AG04449 (cell line): Measurements from ENCODE around the gene WFIKKN1.

Experiments
- CTCF ChIA-PET: fragments of 350-600 bp; formaldehyde crosslinking; extraction: SDS; loops from one replicate; lab custom pipeline; 2021; ENCODE audit warnings: antibody characterized with exemption; lab: Yijun Ruan, JAX
- POLR2A ChIA-PET: fragments of 400-600, 350-600 bp; formaldehyde crosslinking; extraction: SDS; loops from one replicate; lab custom pipeline; 2020; ENCODE audit warnings: antibody characterized with exemption, inconsistent platforms; lab: Yijun Ruan, JAX
- DNase-seq: peaks from one replicate; pipeline ENCODE4 v3.0.0-alpha.2; 2010; ENCODE audit warnings: low read depth, low spot score
- H3K4me3 ChIP-seq: 2 replicates; pipeline ENCODE4 v1.5.1; 2011; ENCODE audit warnings: low read depth, mild to moderate bottlenecking, control low read depth, low read length
- CTCF ChIP-seq: IDR thresholded peaks from one replicate; pipeline ENCODE4 v1.5.1; 2011; ENCODE audit warnings: mild to moderate bottlenecking, moderate library complexity, low read length, control low read depth, inconsistent platforms; ENCODE audit not compliant: insufficient read depth; ENCODE audit errors: missing control alignments

Gene WFIKKN1

GRCh38 chr16:674968-675883 is 44.4 kb downstream of the WFIKKN1 start, which contains the start of gene RHBDL1:
RHBDL1 (plus strand) TSS chr16:675671; CDS start chr16:675791, 120 bp downstream.
- H3K4me3 ChIP-seq = peak within 1 kb of the TSS; percentile 45
- CTCF ChIA-PET = interaction anchor here (1.1 to 2.5 kb wide), 3 partner anchors 7 to 11 kb away, joined by 5 to 10 read pairs (median 8); partner anchors contain the start of gene RHOT2
- POLR2A ChIA-PET = interaction anchor here (0.5 to 2.1 kb wide), 4 partner anchors 8 to 253 kb away, joined by 3 to 7 read pairs (median 3); partner anchors contain the start of genes JMJD8 and RHOT2
- no peak for TF ChIP-seq CTCF
- no peak for DNase-seq

GRCh38 chr16:675884-676564 is 45.2 kb downstream of the WFIKKN1 start:
- CTCF ChIA-PET = interaction anchor here (1.1 to 2.5 kb wide), 3 partner anchors 8 to 11 kb away, joined by 5 to 10 read pairs (median 8); partner anchors contain the start of gene RHOT2
- POLR2A ChIA-PET = interaction anchor here (0.5 to 2.1 kb wide), 3 partner anchors 8 to 254 kb away, joined by 3 to 7 read pairs (median 3); partner anchors contain the start of genes JMJD8 and RHOT2
- no peak for DNase-seq
- no peak for TF ChIP-seq CTCF
- peak overlapping the region; percentile 45 for H3K4me3 ChIP-seq

- CTCF ChIA-PET = interaction anchor here (1.4 to 2.5 kb wide), 3 partner anchors 9 to 12 kb away, joined by 3 to 10 read pairs (median 8); partner anchors contain the start of gene RHOT2
- TF ChIP-seq CTCF = no peak
- DNase-seq = no peak
- POLR2A ChIA-PET = interaction anchor here (1.2 to 2.1 kb wide), 2 partner anchors 8 to 9 kb away, joined by 3 to 7 read pairs; partner anchors contain the start of genes JMJD8 and RHOT2
- H3K4me3 ChIP-seq = no peak overlapping the region
Measured at GRCh38 chr16:676565-676902, 45.7 kb downstream of the WFIKKN1 start.

- POLR2A ChIA-PET = interaction anchor here (1.2 kb wide), 1 partner anchor 10 kb away, joined by 3 read pairs; the partner anchor contains the start of gene RHOT2
- no peak overlapping the region for H3K4me3 ChIP-seq
- no peak for DNase-seq
- no peak for TF ChIP-seq CTCF
- CTCF ChIA-PET = interaction anchor here (1.4 to 2.5 kb wide), 2 partner anchors 11 to 12 kb away, joined by 3 to 10 read pairs; no protein-coding TSS in a partner anchor
Measured at GRCh38 chr16:676913-677312, 46.1 kb downstream of the WFIKKN1 start.

GRCh38 chr16:677316-678190 is 46.8 kb downstream of the WFIKKN1 start:
- DNase-seq = no peak
- POLR2A ChIA-PET = no interaction called here
- H3K4me3 ChIP-seq = no peak overlapping the region
- CTCF ChIA-PET = interaction anchor here (1.1 to 1.4 kb wide), 3 partner anchors 11 to 98 kb away, joined by 3 to 6 read pairs (median 3); no protein-coding TSS in a partner anchor
- no peak for TF ChIP-seq CTCF
